Activated naive CD4-positive, alpha-beta T cell treated with anti-CD3 and anti-CD28 coated beads, Interleukin-2, amount 10 ng/mL, durations not matched to agents 7 days and 5 days (primary cell): ENCODE results near the gene CCL5.

ENCODE experiments used
- CTCF ChIA-PET: fragments of 350-600 bp; sonication (Branson Sonifier 250); formaldehyde crosslinking; loops from one replicate; lab custom pipeline; 2021; ENCODE audit warnings: antibody characterized with exemption; lab: Charles Lee
- DNase-seq: peaks from one replicate; pipeline ENCODE4 v3.0.0-alpha.2; 2020
- H3K27ac Mint-ChIP-seq: one replicate; pipeline ENCODE4 v1.8.0; 2021; ENCODE audit warnings: mild to moderate bottlenecking, moderate library complexity, mixed read lengths
- H3K27me3 Mint-ChIP-seq: one replicate; pipeline ENCODE4 v1.8.0; 2021; ENCODE audit warnings: mild to moderate bottlenecking, mixed read lengths
- H3K36me3 Mint-ChIP-seq: one replicate; pipeline ENCODE4 v1.8.0; 2021; ENCODE audit warnings: mixed read lengths
- H3K4me1 Mint-ChIP-seq: one replicate; pipeline ENCODE4 v1.8.0; 2021; ENCODE audit warnings: mixed read lengths
- H3K4me3 Mint-ChIP-seq: one replicate; pipeline ENCODE4 v1.8.0; 2021; ENCODE audit warnings: mild to moderate bottlenecking, moderate library complexity, mixed read lengths
- H3K9me3 Mint-ChIP-seq: one replicate; pipeline ENCODE4 v1.8.0; 2021; ENCODE audit warnings: mixed read lengths

Gene CCL5

GRCh38 chr17:35844547-35844946 lies 35.6 kb downstream of the CCL5 start:
- peaks cover 3% of the 10 kb centered on the region for H3K4me1 Mint-ChIP-seq
- peaks cover 48% of the 10 kb centered on the region for H3K36me3 Mint-ChIP-seq
- no peaks in the 10 kb centered on the region for H3K27me3 Mint-ChIP-seq
- H3K9me3 Mint-ChIP-seq = no peaks in the 10 kb centered on the region
- DNase-seq = no peak
- H3K27ac Mint-ChIP-seq = no peak overlapping the region
- CTCF ChIA-PET = no interaction called here
- H3K4me3 Mint-ChIP-seq = no peak overlapping the region

- no peak overlapping the region for H3K4me3 Mint-ChIP-seq
- no peaks in the 10 kb centered on the region for H3K9me3 Mint-ChIP-seq
- H3K36me3 Mint-ChIP-seq = peaks cover 44% of the 10 kb centered on the region
- H3K27ac Mint-ChIP-seq = no peak overlapping the region
- CTCF ChIA-PET = no interaction called here
- DNase-seq = no peak
- H3K4me1 Mint-ChIP-seq = peaks cover 2% of the 10 kb centered on the region
- H3K27me3 Mint-ChIP-seq = no peaks in the 10 kb centered on the region
Measured at GRCh38 chr17:35843698-35844097, 36.5 kb downstream of the CCL5 start.

GRCh38 chr17:35842239-35842638 lies 37.9 kb downstream of the CCL5 start:
- Mint-ChIP-seq H3K9me3 (no peaks in the 10 kb centered on the region), H3K27ac (no peak overlapping the region), H3K36me3 (peaks cover 41% of the 10 kb centered on the region), H3K27me3 (no peaks in the 10 kb centered on the region), H3K4me3 (no peak overlapping the region), H3K4me1 (peaks cover 5% of the 10 kb centered on the region)
- no peak for DNase-seq
- CTCF ChIA-PET = interaction anchor here (1.9 kb wide), 1 partner anchor 127 kb away, joined by 4 read pairs; no protein-coding TSS in a partner anchor

GRCh38 chr17:35841505-35841904 lies 38.7 kb downstream of the CCL5 start:
- H3K4me3 Mint-ChIP-seq = no peak overlapping the region

GRCh38 chr17:35841101-35841500 lies 39.1 kb downstream of the CCL5 start:
- Mint-ChIP-seq H3K27ac (no peak overlapping the region), H3K4me1 (peaks cover 5% of the 10 kb centered on the region), H3K27me3 (no peaks in the 10 kb centered on the region), H3K4me3 (no peak overlapping the region), H3K9me3 (no peaks in the 10 kb centered on the region), H3K36me3 (peaks cover 51% of the 10 kb centered on the region)
- DNase-seq = no peak
- CTCF ChIA-PET = interaction anchor here (0.6 to 1.9 kb wide), 4 partner anchors 8 to 750 kb away, joined by 3 to 5 read pairs (median 4); no protein-coding TSS in a partner anchor

More at GRCh38 chr17:35841505-35841904, 38.7 kb downstream of the CCL5 start:
- DNase-seq = no peak
- no peak overlapping the region for H3K27ac Mint-ChIP-seq
- H3K4me1 Mint-ChIP-seq = peaks cover 5% of the 10 kb centered on the region
- H3K27me3 Mint-ChIP-seq = no peaks in the 10 kb centered on the region
- H3K9me3 Mint-ChIP-seq = no peaks in the 10 kb centered on the region
- CTCF ChIA-PET = interaction anchor here (0.6 to 1.9 kb wide), 4 partner anchors 7 to 749 kb away, joined by 3 to 5 read pairs (median 4); no protein-coding TSS in a partner anchor
- H3K36me3 Mint-ChIP-seq = peaks cover 47% of the 10 kb centered on the region

- peaks cover 6% of the 10 kb centered on the region for H3K4me1 Mint-ChIP-seq
- H3K4me3 Mint-ChIP-seq = no peak overlapping the region
- no peaks in the 10 kb centered on the region for H3K27me3 Mint-ChIP-seq
- peaks cover 59% of the 10 kb centered on the region for H3K36me3 Mint-ChIP-seq
- DNase-seq = no peak
- H3K9me3 Mint-ChIP-seq = no peaks in the 10 kb centered on the region
- H3K27ac Mint-ChIP-seq = peak overlapping the region; percentile 30
- CTCF ChIA-PET = no interaction called here
Measured at GRCh38 chr17:35825206-35825605, 55.0 kb downstream of the CCL5 start.
